OCI-LY7 (cell line): ENCODE measurements around the gene OR2T33. TPM values are rescaled to one million over a fixed set of nuclear protein-coding genes. Genes with fewer than 3 reads are reported as not detected.

Experiments
- BruUV-seq: library from RNA; stranded (reverse); fragments of 400-500 nt; replicated peaks from 2 replicates; lab custom pipeline; 2021; lab: Mats Ljungman, UMichigan
- CTCF ChIA-PET: fragments of 300-600 bp; sonication (Branson Sonifier 250); formaldehyde crosslinking; loops from one replicate; lab custom pipeline; 2022; ENCODE audit warnings: antibody characterized with exemption; ENCODE audit not compliant: unreplicated experiment; lab: Charles Lee
- POLR2A ChIA-PET: fragments of 300-600 bp; sonication (Branson Sonifier 250); formaldehyde crosslinking; loops from one replicate; lab custom pipeline; 2022; ENCODE audit warnings: antibody characterized with exemption; lab: Charles Lee
- DNase-seq: peaks from one replicate; pipeline ENCODE4 v3.0.0-alpha.2; 2015; ENCODE audit warnings: low spot score
- H2AFZ ChIP-seq: fragments of 200-600 bp; sonication (generic), shearing (Covaris generic); 2 replicates; pipeline ENCODE4 v1.6.1; 2014; ENCODE audit warnings: mild to moderate bottlenecking, antibody characterized with exemption, low read length, moderate library complexity
- H3K27ac ChIP-seq: fragments of 200-600 bp; sonication (generic); 2 replicates; pipeline ENCODE4 v1.5.1; 2014; ENCODE audit warnings: mixed run types, low read depth, mild to moderate bottlenecking, moderate library complexity, low read length, inconsistent platforms; ENCODE audit not compliant: poor library complexity, severe bottlenecking
- H3K36me3 ChIP-seq: fragments of 200-600 bp; sonication (generic); 2 replicates; pipeline ENCODE4 v1.6.1; 2014; ENCODE audit warnings: mild to moderate bottlenecking, antibody characterized with exemption, low read length, moderate library complexity, mixed read lengths; ENCODE audit not compliant: insufficient read depth
- H3K4me1 ChIP-seq: fragments of 200-600 bp; sonication (generic); 2 replicates; pipeline ENCODE4 v1.5.1; 2014; ENCODE audit warnings: mild to moderate bottlenecking, low read length; ENCODE audit not compliant: insufficient read depth, poor library complexity, severe bottlenecking
- H3K4me2 ChIP-seq: fragments of 200-600 bp; sonication (generic); 2 replicates; pipeline ENCODE4 v1.6.1; 2014; ENCODE audit warnings: mild to moderate bottlenecking, low read length
- H3K4me3 ChIP-seq: fragments of 200-600 bp; sonication (generic); 2 replicates; pipeline ENCODE4 v1.5.1; 2014; ENCODE audit warnings: mild to moderate bottlenecking, low read depth, low read length; ENCODE audit not compliant: poor library complexity, severe bottlenecking
- H3K79me2 ChIP-seq: fragments of 200-600 bp; sonication (generic); 2 replicates; pipeline ENCODE4 v1.6.1; 2016; ENCODE audit warnings: low read depth, mild to moderate bottlenecking, low read length, moderate library complexity, mixed read lengths; ENCODE audit not compliant: insufficient read depth
- H3K9me2 ChIP-seq: fragments of 200-600 bp; sonication (generic); 2 replicates; pipeline ENCODE4 v1.6.1; 2016; ENCODE audit warnings: mild to moderate bottlenecking, low read length, mixed read lengths; ENCODE audit not compliant: insufficient read depth
- H3K9me3 ChIP-seq: fragments of 200-600 bp; sonication (generic); 2 replicates; pipeline ENCODE4 v1.6.1; 2014; ENCODE audit warnings: mild to moderate bottlenecking, mixed run types, low read length, mixed read lengths
- H4K20me1 ChIP-seq: fragments of 200-600 bp; sonication (generic); 2 replicates; pipeline ENCODE4 v1.6.1; 2014; ENCODE audit warnings: mild to moderate bottlenecking, antibody characterized with exemption, low read length, moderate library complexity, mixed read lengths; ENCODE audit not compliant: insufficient read depth
- CTCF ChIP-seq: fragments of 200-600 bp; sonication (generic); conservative IDR thresholded peaks from 2 replicates; pipeline ENCODE4 v1.5.1; 2014; ENCODE audit warnings: mild to moderate bottlenecking, antibody characterized with exemption, low read length, moderate library complexity, mixed read lengths
- EZH2phosphoT487 ChIP-seq: fragments of 200-600 bp; sonication (generic); IDR thresholded peaks from 2 replicates; pipeline ENCODE4 v1.6.1; 2018; ENCODE audit warnings: low read depth, borderline replicate concordance, mild to moderate bottlenecking, mixed run types, antibody characterized with exemption, low read length, moderate library complexity, mixed read lengths
- intact Hi-C: fragments of 100-400 bp; cut with micrococcal nuclease; formaldehyde crosslinking; loops from one replicate; pipeline ENCODE4 v1.10.0; 2022; ENCODE audit not compliant: unreplicated experiment
- total RNA-seq, 2 experiments: library from RNA; depleted of rRNA in 1 of 2; stranded (reverse); fragments of >200 nt in 1 of 2; shearing (Covaris generic) in 1 of 2; gene quantifications; 2 replicates each; pipeline ENCODE4 v1.2.3, GENCODE V29; 2014 to 2022

OR2T33 gene
- total RNA-seq, 2 experiments from 2014 or later: not detected

- no peaks in the 10 kb centered on the region for H3K4me1 ChIP-seq
- no peaks in the 10 kb centered on the region for H4K20me1 ChIP-seq
- no TSS peak for BruUV-seq
- H3K27ac ChIP-seq: no peak overlapping the region
- no peaks in the 10 kb centered on the region for H3K79me2 ChIP-seq
- no peak overlapping the region for H3K4me2 ChIP-seq
- no peak for DNase-seq
- no peak overlapping the region for H3K4me3 ChIP-seq
- intact Hi-C loops: no loop called here
- POLR2A ChIA-PET: no interaction called here
- TF ChIP-seq CTCF (no peak), EZH2phosphoT487 (no peak)
- no peak overlapping the region for H2AFZ ChIP-seq
- H3K9me2 ChIP-seq: no peaks in the 10 kb centered on the region
- H3K36me3 ChIP-seq: no peaks in the 10 kb centered on the region
- no peaks in the 10 kb centered on the region for H3K9me3 ChIP-seq
- CTCF ChIA-PET: no interaction called here
These were observed 48.3 kb downstream of the OR2T33 start for GRCh38 chr1:248229360-248229908.

- Histone ChIP-seq H3K36me3 (no peaks in the 10 kb centered on the region), H3K4me1 (no peaks in the 10 kb centered on the region), H3K9me3 (no peaks in the 10 kb centered on the region), H3K9me2 (no peaks in the 10 kb centered on the region), H3K79me2 (no peaks in the 10 kb centered on the region), H3K4me3 (no peak overlapping the region), H3K4me2 (no peak overlapping the region), H4K20me1 (no peaks in the 10 kb centered on the region), H2AFZ (no peak overlapping the region), H3K27ac (no peak overlapping the region)
- intact Hi-C loops: no loop called here
- CTCF ChIA-PET: no interaction called here
- BruUV-seq: no TSS peak
- no peak for TF ChIP-seq EZH2phosphoT487
- no peak for TF ChIP-seq CTCF
- POLR2A ChIA-PET: interaction anchor here (0.9 kb wide), 1 partner anchor 38 kb away, joined by 3 read pairs; no protein-coding TSS in a partner anchor
- no peak for DNase-seq
These were observed 52.2 kb downstream of the OR2T33 start for GRCh38 chr1:248225537-248225936.

Other genes with a start within 250 kb of the OR2T33 start
- 0.06 TPM in 1 of 2 replicates, not detected in the other for gene OR2L2, start 247.9 kb downstream of the OR2T33 start, total RNA-seq (2014; rRNA removed; shearing (Covaris generic))
- gene OR2L2, start 247.9 kb downstream of the OR2T33 start, total RNA-seq (2022): 0.07 and 0.10 TPM in 2 replicates
- gene OR2L3, start 231.1 kb downstream of the OR2T33 start, total RNA-seq (2014; rRNA removed; shearing (Covaris generic)): 0.15 TPM in 1 of 2 replicates, not detected in the other
- gene OR2L3, start 231.1 kb downstream of the OR2T33 start, total RNA-seq (2022): not detected in 2 replicates
- gene OR2L13, start 182.8 kb downstream of the OR2T33 start, total RNA-seq (2014; rRNA removed; shearing (Covaris generic)): not detected in 2 replicates
- not detected in 2 replicates for gene OR2L13, start 182.8 kb downstream of the OR2T33 start, total RNA-seq (2022)
- not detected in 2 replicates for gene OR2M5, start 132.8 kb downstream of the OR2T33 start, total RNA-seq (2014; rRNA removed; shearing (Covaris generic))
- not detected in 2 replicates for gene OR2M5, start 132.8 kb downstream of the OR2T33 start, total RNA-seq (2022)
- gene OR2M2, start 103.2 kb downstream of the OR2T33 start, total RNA-seq (2014; rRNA removed; shearing (Covaris generic)): not detected in 2 replicates
- gene OR2M2, start 103.2 kb downstream of the OR2T33 start, total RNA-seq (2022): not detected in 2 replicates
- not detected in 2 replicates for gene OR2M3, start 80.7 kb downstream of the OR2T33 start, total RNA-seq (2014; rRNA removed; shearing (Covaris generic))
- not detected in 2 replicates for gene OR2M3, start 80.7 kb downstream of the OR2T33 start, total RNA-seq (2022)
- gene OR2M4, start 46.6 kb downstream of the OR2T33 start, total RNA-seq (2014; rRNA removed; shearing (Covaris generic)): not detected in 2 replicates
- not detected in 2 replicates for gene OR2M4, start 46.6 kb downstream of the OR2T33 start, total RNA-seq (2022)
- not detected in 2 replicates for gene OR2T12, start 25.4 kb upstream of the OR2T33 start, total RNA-seq (2014; rRNA removed; shearing (Covaris generic))
- gene OR2T12, start 25.4 kb upstream of the OR2T33 start, total RNA-seq (2022): not detected in 2 replicates
- not detected in 2 replicates for gene OR2M7, start 46.6 kb upstream of the OR2T33 start, total RNA-seq (2014; rRNA removed; shearing (Covaris generic))
- not detected in 2 replicates for gene OR2M7, start 46.6 kb upstream of the OR2T33 start, total RNA-seq (2022)
- not detected in 2 replicates for gene OR14C36, start 70.8 kb upstream of the OR2T33 start, total RNA-seq (2014; rRNA removed; shearing (Covaris generic))
- not detected in 2 replicates for gene OR14C36, start 70.8 kb upstream of the OR2T33 start, total RNA-seq (2022)
- gene OR2T4, start 83.7 kb upstream of the OR2T33 start, total RNA-seq (2014; rRNA removed; shearing (Covaris generic)): not detected in 2 replicates
- not detected in 2 replicates for gene OR2T4, start 83.7 kb upstream of the OR2T33 start, total RNA-seq (2022)
- not detected in 2 replicates for gene OR2T6, start 97.8 kb upstream of the OR2T33 start, total RNA-seq (2014; rRNA removed; shearing (Covaris generic))
- not detected in 2 replicates for gene OR2T6, start 97.8 kb upstream of the OR2T33 start, total RNA-seq (2022)
- not detected in 2 replicates for gene OR2T1, start 125.1 kb upstream of the OR2T33 start, total RNA-seq (2014; rRNA removed; shearing (Covaris generic))
- not detected in 2 replicates for gene OR2T1, start 125.1 kb upstream of the OR2T33 start, total RNA-seq (2022)
- gene OR2T2, start 167.7 kb upstream of the OR2T33 start, total RNA-seq (2014; rRNA removed; shearing (Covaris generic)): not detected in 2 replicates
- not detected in 2 replicates for gene OR2T2, start 167.7 kb upstream of the OR2T33 start, total RNA-seq (2022)
- gene OR2T3, start 195.4 kb upstream of the OR2T33 start, total RNA-seq (2014; rRNA removed; shearing (Covaris generic)): not detected in 2 replicates
- gene OR2T3, start 195.4 kb upstream of the OR2T33 start, total RNA-seq (2022): not detected in 2 replicates
- gene OR2T5, start 210.6 kb upstream of the OR2T33 start, total RNA-seq (2014; rRNA removed; shearing (Covaris generic)): not detected in 2 replicates
- gene OR2T5, start 210.6 kb upstream of the OR2T33 start, total RNA-seq (2022): not detected in 2 replicates
- gene OR2G6, start 230.1 kb upstream of the OR2T33 start, total RNA-seq (2014; rRNA removed; shearing (Covaris generic)): not detected in 2 replicates
- gene OR2G6, start 230.1 kb upstream of the OR2T33 start, total RNA-seq (2022): not detected in 2 replicates